KMS-11 (cell line): Measurements from ENCODE around the gene SEMA3A.

Source experiments
- H2AFZ ChIP-seq: fragments of 200-600 bp; sonication (generic); 2 replicates; pipeline ENCODE4 v1.6.1; 2016; ENCODE audit warnings: antibody characterized with exemption, mixed run types, low read depth
- H3K27ac ChIP-seq: fragments of 200-600 bp; sonication (generic); 2 replicates; pipeline ENCODE4 v1.6.1; 2016; ENCODE audit warnings: mild to moderate bottlenecking, mixed run types
- H3K27me3 ChIP-seq: fragments of 200-600 bp; sonication (generic); 2 replicates; pipeline ENCODE4 v1.6.1; 2017; ENCODE audit warnings: mild to moderate bottlenecking, low read depth, mixed run types, moderate library complexity; ENCODE audit not compliant: insufficient read depth
- H3K36me3 ChIP-seq: fragments of 200-600 bp; sonication (generic); 2 replicates; pipeline ENCODE4 v1.6.1; 2017; ENCODE audit warnings: mild to moderate bottlenecking, mixed run types; ENCODE audit not compliant: insufficient read depth
- H3K4me1 ChIP-seq: fragments of 200-600 bp; sonication (generic); 2 replicates; pipeline ENCODE4 v1.6.1; 2016; ENCODE audit warnings: mild to moderate bottlenecking, low read depth, mixed run types; ENCODE audit not compliant: poor library complexity, severe bottlenecking
- H3K4me2 ChIP-seq: fragments of 200-600 bp; sonication (generic); 2 replicates; pipeline ENCODE4 v1.7.0; 2016; ENCODE audit warnings: mild to moderate bottlenecking, mixed run types
- H3K4me3 ChIP-seq: fragments of 200-600 bp; sonication (generic); IDR thresholded peaks from 2 replicates; pipeline ENCODE4 v1.6.1; 2017; ENCODE audit warnings: low read depth, low read length, mixed read lengths; ENCODE audit not compliant: insufficient read depth
- H3K79me2 ChIP-seq: fragments of 200-600 bp; sonication (generic); 2 replicates; pipeline ENCODE4 v1.6.1; 2016; ENCODE audit warnings: low read depth, mixed run types; ENCODE audit not compliant: insufficient read depth
- H3K9ac ChIP-seq: fragments of 200-600 bp; sonication (generic); 2 replicates; pipeline ENCODE4 v1.6.1; 2016; ENCODE audit warnings: mild to moderate bottlenecking, mixed run types
- H4K20me1 ChIP-seq: fragments of 200-600 bp; sonication (generic); 2 replicates; pipeline ENCODE4 v1.6.1; 2016; ENCODE audit warnings: mild to moderate bottlenecking, mixed run types; ENCODE audit not compliant: insufficient read depth
- CTCF ChIP-seq: fragments of 200-600 bp; sonication (generic); conservative IDR thresholded peaks from 2 replicates; pipeline ENCODE4 v1.6.1; 2017; ENCODE audit warnings: low read depth, mild to moderate bottlenecking, antibody characterized with exemption, low read length, moderate library complexity, mixed read lengths

Gene SEMA3A

DNA sequence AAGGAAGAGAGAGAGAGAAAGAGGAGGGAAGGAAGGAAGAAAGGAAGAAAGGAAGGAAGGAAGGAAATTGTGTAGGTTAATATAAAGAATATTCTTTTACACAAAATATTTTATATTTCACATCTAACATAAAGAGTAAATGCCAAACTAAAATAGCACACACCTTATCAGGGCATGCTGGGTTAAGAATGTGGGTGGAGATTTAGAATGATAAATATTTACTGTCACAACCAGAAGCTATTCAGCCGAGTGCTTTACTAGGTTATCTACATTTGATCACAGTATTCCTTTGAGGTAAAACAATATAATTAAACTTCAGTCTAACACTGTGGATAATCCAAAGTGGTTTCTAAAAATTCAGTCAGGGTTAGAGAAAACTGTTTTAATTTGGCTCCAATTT, 103.3 kb downstream of the SEMA3A start:
- no peak overlapping the region for H3K27ac ChIP-seq
- no peak overlapping the region for H3K9ac ChIP-seq
- no peak overlapping the region for H3K4me2 ChIP-seq
- no peak for TF ChIP-seq CTCF
- no peaks in the 10 kb centered on the region for H3K79me2 ChIP-seq
- H2AFZ ChIP-seq, result no peak overlapping the region
- H3K4me3 ChIP-seq, result no peak overlapping the region
- no peaks in the 10 kb centered on the region for H3K4me1 ChIP-seq
- no peaks in the 10 kb centered on the region for H4K20me1 ChIP-seq
- H3K27me3 ChIP-seq, result no peaks in the 10 kb centered on the region
- H3K36me3 ChIP-seq, result no peaks in the 10 kb centered on the region

GRCh38 chr7:84088802-84089201, 105.8 kb downstream of the SEMA3A start:
- H3K9ac ChIP-seq, result no peak overlapping the region
- no peaks in the 10 kb centered on the region for H3K36me3 ChIP-seq
- H3K79me2 ChIP-seq, result no peaks in the 10 kb centered on the region
- H3K27me3 ChIP-seq, result no peaks in the 10 kb centered on the region
- no peaks in the 10 kb centered on the region for H4K20me1 ChIP-seq
- no peak overlapping the region for H2AFZ ChIP-seq
- no peak for TF ChIP-seq CTCF
- H3K4me3 ChIP-seq, result no peak overlapping the region
- no peak overlapping the region for H3K27ac ChIP-seq
- no peak overlapping the region for H3K4me2 ChIP-seq
- H3K4me1 ChIP-seq, result peaks cover 4% of the 10 kb centered on the region

DNA sequence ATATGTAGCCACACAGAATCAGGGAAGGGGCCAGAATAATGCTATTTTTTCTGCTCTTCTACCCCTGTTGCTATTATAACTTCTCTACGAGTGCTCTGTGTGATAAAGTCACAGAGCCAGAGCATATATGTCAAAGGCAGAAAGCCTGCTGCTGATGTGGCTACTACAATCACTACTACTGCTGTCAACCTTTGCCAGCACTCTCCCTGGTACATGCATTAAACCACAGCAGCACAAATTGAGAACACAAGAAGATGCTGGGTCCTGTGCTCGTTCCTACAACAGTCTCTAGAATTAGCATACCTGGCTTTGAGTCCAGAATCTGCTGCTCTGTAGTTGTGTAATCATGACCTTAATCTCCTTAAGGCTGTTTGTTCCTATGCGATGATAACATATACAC, 108.6 kb downstream of the SEMA3A start:
- Histone ChIP-seq H4K20me1 (no peaks in the 10 kb centered on the region), H3K4me2 (no peak overlapping the region), H3K9ac (no peak overlapping the region), H3K27me3 (no peaks in the 10 kb centered on the region), H3K4me1 (peaks cover 4% of the 10 kb centered on the region), H3K36me3 (no peaks in the 10 kb centered on the region), H3K4me3 (no peak overlapping the region), H2AFZ (no peak overlapping the region), H3K79me2 (no peaks in the 10 kb centered on the region), H3K27ac (no peak overlapping the region)
- no peak for TF ChIP-seq CTCF

DNA sequence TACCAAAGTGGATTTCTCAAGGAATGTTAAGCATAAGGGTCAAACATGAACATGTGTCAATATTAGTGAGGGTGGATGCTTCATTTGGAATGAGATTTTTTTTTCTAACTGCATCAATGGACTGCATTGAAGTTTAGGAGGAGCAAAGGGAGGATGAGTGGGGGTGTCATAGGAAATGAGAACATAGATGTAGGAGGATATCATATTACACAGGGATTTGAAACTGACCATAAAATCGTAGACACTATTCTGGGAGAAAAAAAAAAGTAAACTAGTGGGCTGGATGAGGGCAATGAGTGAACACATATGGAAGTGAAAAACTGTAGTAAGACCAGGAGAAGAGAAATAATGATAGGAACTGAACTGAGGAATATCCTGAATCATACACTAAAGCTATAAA, 109.4 kb downstream of the SEMA3A start:
- Histone ChIP-seq H3K4me3 (no peak overlapping the region), H2AFZ (no peak overlapping the region), H3K4me1 (peaks cover 4% of the 10 kb centered on the region), H3K9ac (no peak overlapping the region), H3K79me2 (no peaks in the 10 kb centered on the region), H3K4me2 (no peak overlapping the region), H4K20me1 (no peaks in the 10 kb centered on the region), H3K27me3 (no peaks in the 10 kb centered on the region), H3K27ac (no peak overlapping the region), H3K36me3 (no peaks in the 10 kb centered on the region)
- TF ChIP-seq CTCF, result no peak

GRCh38 chr7:84083846-84084245, 110.7 kb downstream of the SEMA3A start:
- no peak overlapping the region for H3K27ac ChIP-seq
- H3K4me2 ChIP-seq, result no peak overlapping the region
- H2AFZ ChIP-seq, result no peak overlapping the region
- H3K9ac ChIP-seq, result no peak overlapping the region
- H3K4me1 ChIP-seq, result peaks cover 4% of the 10 kb centered on the region
- no peaks in the 10 kb centered on the region for H3K36me3 ChIP-seq
- H3K27me3 ChIP-seq, result no peaks in the 10 kb centered on the region
- TF ChIP-seq CTCF, result no peak
- no peaks in the 10 kb centered on the region for H4K20me1 ChIP-seq
- H3K4me3 ChIP-seq, result no peak overlapping the region
- H3K79me2 ChIP-seq, result no peaks in the 10 kb centered on the region
